GM12892 (cell line): ENCODE data around the gene TMPRSS4.

Experiments used
- POLR2A ChIP-seq: IDR thresholded peaks from 2 replicates; pipeline ENCODE4 v1.6.1; 2011; ENCODE audit warnings: low read depth, low read length, control low read depth
- POLR2AphosphoS5 ChIP-seq: IDR thresholded peaks from 2 replicates; pipeline ENCODE4 v1.6.1; 2011; ENCODE audit warnings: low read depth, low read length, control low read depth

GRCh38 chr11:118170231-118170630, 93.4 kb downstream of the TMPRSS4 start:
- TF ChIP-seq POLR2AphosphoS5 (no peak), POLR2A (no peak)
